SK-N-SH (cell line): ENCODE data around the gene OR2S2.

ENCODE experiments used
- CHD2 ChIP-seq: fragments of 150-350 bp; IDR thresholded peaks from 2 replicates; pipeline ENCODE4 v1.6.1; 2018; ENCODE audit warnings: low read length; ENCODE audit not compliant: partially characterized antibody
- CTCF ChIP-seq: fragments of 200-600 bp; sonication (generic); IDR thresholded peaks from 2 replicates; pipeline ENCODE4 v1.6.1; 2017; ENCODE audit warnings: antibody characterized with exemption, mild to moderate bottlenecking, moderate library complexity
- ELF1 ChIP-seq: IDR thresholded peaks from 2 replicates; pipeline ENCODE4 v1.4.0; 2012
- EP300 ChIP-seq, 2 experiments: IDR thresholded peaks; 2 replicates each; pipeline versions ENCODE4 v1.4.0 to v1.6.1; 2012; ENCODE audit warnings: borderline replicate concordance in 1 of 2, low read depth in 1 of 2, low read length in 1 of 2
- FOXM1 ChIP-seq: IDR thresholded peaks from 2 replicates; pipeline ENCODE4 v1.4.0; 2012; ENCODE audit warnings: low read depth, mild to moderate bottlenecking
- PBX3 ChIP-seq: IDR thresholded peaks from 2 replicates; pipeline ENCODE4; 2012
- POLR2AphosphoS5 ChIP-seq: IDR thresholded peaks from 2 replicates; pipeline ENCODE4 v1.6.1; 2012; ENCODE audit warnings: low read depth, low read length
- RCOR1 ChIP-seq: fragments of 150-350 bp; IDR thresholded peaks from 2 replicates; pipeline ENCODE4 v1.6.1; 2017; ENCODE audit warnings: antibody characterized with exemption, low read length
- REST ChIP-seq: IDR thresholded peaks from 2 replicates; pipeline ENCODE4 v1.6.1; 2012; ENCODE audit warnings: mild to moderate bottlenecking, low read depth, low read length, moderate library complexity
- SIN3A ChIP-seq: IDR thresholded peaks from 2 replicates; pipeline ENCODE4 v1.6.1; 2012; ENCODE audit warnings: low read depth, mild to moderate bottlenecking, low read length, moderate library complexity, borderline replicate concordance
- YY1 ChIP-seq: IDR thresholded peaks from 2 replicates; pipeline ENCODE4 v1.4.0; 2012; ENCODE audit warnings: low read depth, mild to moderate bottlenecking

GRCh38 chr9:35945341-35946018, 12.5 kb downstream of the OR2S2 start:
- TF ChIP-seq YY1 (peak; percentile 55; the same call in 1 of the 2 replicates), POLR2AphosphoS5 (no peak), CTCF (peak; percentile 92), EP300 (IDR thresholded peaks at IDR 0.05; ENCODE audit: borderline replicate concordance in 1 of 2, low read depth in 1 of 2, low read length in 1 of 2) (no peak; a peak in 1 of 4 replicates), CHD2 (peak; percentile 25), PBX3 (no peak), REST (no peak), FOXM1 (no peak), RCOR1 (no peak), ELF1 (peak; percentile 91), SIN3A (peak; percentile 58; the same call in 1 of the 2 replicates)
